ENCODE results near the gene EXOSC10. TPM values are rescaled to one million over a fixed set of nuclear protein-coding genes. Genes with fewer than 3 reads are reported as not detected.

The EXOSC10 gene
- total RNA-seq, 1 experiment from 2014 or later, result 73.0 TPM

- no peak overlapping the region for H3K4me3 Mint-ChIP-seq
- no peak for DNase-seq (ENCODE audit: low spot score)
- H3K36me3 Mint-ChIP-seq, result no peaks in the 10 kb centered on the region
- H3K9me3 Mint-ChIP-seq, result no peaks in the 10 kb centered on the region
- H3K27me3 Mint-ChIP-seq (ENCODE audit: low read depth), result no peaks in the 10 kb centered on the region
- H3K4me1 Mint-ChIP-seq, result peaks cover 6% of the 10 kb centered on the region
- no peak overlapping the region for H3K27ac Mint-ChIP-seq
- ATAC-seq, result no peak
- ChIA-PET CTCF (interaction anchor here (1.0 kb wide), 1 partner anchor 15 kb away, joined by 3 read pairs; no protein-coding TSS in a partner anchor), POLR2A (no interaction called here)
- TF ChIP-seq ERG (CRISPR knock-in tag; IDR thresholded peaks at IDR 0.05) (no peak), USF1 (CRISPR knock-in tag; IDR thresholded peaks at IDR 0.05) (no peak), ZNF396 (CRISPR knock-in tag; IDR thresholded peaks at IDR 0.05; ENCODE audit: borderline replicate concordance) (no peak), ZNF512 (CRISPR knock-in tag; IDR thresholded peaks at IDR 0.05; ENCODE audit: borderline replicate concordance) (no peak), TP53 (CRISPR knock-in tag; IDR thresholded peaks at IDR 0.05) (no peak), CTCF (IDR thresholded peaks at IDR 0.05) (no peak), ZBTB21 (CRISPR knock-in tag; IDR thresholded peaks at IDR 0.05; ENCODE audit: borderline replicate concordance) (no peak), CBFB (CRISPR knock-in tag; IDR thresholded peaks at IDR 0.05; ENCODE audit: low read depth) (no peak), ETV6 (CRISPR knock-in tag; IDR thresholded peaks at IDR 0.05) (no peak), ZNF671 (CRISPR knock-in tag; IDR thresholded peaks at IDR 0.05) (no peak), ATF6 (CRISPR knock-in tag; IDR thresholded peaks at IDR 0.05) (no peak), ZNF317 (CRISPR knock-in tag; IDR thresholded peaks at IDR 0.05; ENCODE audit: borderline replicate concordance, low read depth) (no peak), EMX1 (CRISPR knock-in tag; IDR thresholded peaks at IDR 0.05) (no peak), TEAD1 (CRISPR knock-in tag; IDR thresholded peaks at IDR 0.05) (no peak), KAT7 (CRISPR knock-in tag; IDR thresholded peaks at IDR 0.05; ENCODE audit: borderline replicate concordance) (no peak), ZNF138 (CRISPR knock-in tag; conservative IDR thresholded peaks at IDR 0.05) (no peak), PRDM15 (CRISPR knock-in tag; IDR thresholded peaks at IDR 0.05) (no peak), SMAD3 (CRISPR knock-in tag; IDR thresholded peaks at IDR 0.05; ENCODE audit: borderline replicate concordance) (no peak)
Measured at GRCh38 chr1:11042995-11043874, 56.4 kb downstream of the EXOSC10 start.
